Prostate gland (tissue), 2 donors: ENCODE data around the gene OSBP2.

Experiments used
- CTCF ChIP-seq, 4 experiments: fragments of 200-600 bp in 2 of 4; fragments of 450-650 bp in 2 of 4; sonication (generic) in 2 of 4; IDR thresholded peaks; 1 replicate in 3 of 4; 2 replicates in 1 of 4; pipeline ENCODE4 v1.5.1; 2016 to 2019; ENCODE audit warnings: antibody characterized with exemption in 4 of 4, mild to moderate bottlenecking in 2 of 4, moderate library complexity in 2 of 4
- POLR2A ChIP-seq: fragments of 450-650 bp; IDR thresholded peaks from one replicate; pipeline ENCODE4 v1.6.1; 2016; ENCODE audit warnings: antibody characterized with exemption, mild to moderate bottlenecking

- no peak for TF ChIP-seq POLR2A
- TF ChIP-seq CTCF (IDR thresholded peaks at IDR 0.05): no peak
These were observed 48.8 kb downstream of the OSBP2 start for GRCh38 chr22:30743257-30744020.
